AG09309 (cell line): Measurements from ENCODE around the gene SIGLEC15.

Experiments used
- DNase-seq: peaks from one replicate; pipeline ENCODE4 v3.0.0-alpha.2; 2010; ENCODE audit warnings: low read depth
- H3K4me3 ChIP-seq: 2 replicates; pipeline ENCODE4 v1.5.1; 2011; ENCODE audit warnings: mild to moderate bottlenecking, low read depth, low read length, moderate library complexity; ENCODE audit not compliant: control insufficient read depth
- CTCF ChIP-seq: IDR thresholded peaks from 2 replicates; pipeline ENCODE4 v1.5.1; 2011; ENCODE audit warnings: mild to moderate bottlenecking, low read depth, low read length, inconsistent platforms; ENCODE audit not compliant: insufficient read depth, control insufficient read depth; ENCODE audit errors: missing control alignments

Gene SIGLEC15

DNA sequence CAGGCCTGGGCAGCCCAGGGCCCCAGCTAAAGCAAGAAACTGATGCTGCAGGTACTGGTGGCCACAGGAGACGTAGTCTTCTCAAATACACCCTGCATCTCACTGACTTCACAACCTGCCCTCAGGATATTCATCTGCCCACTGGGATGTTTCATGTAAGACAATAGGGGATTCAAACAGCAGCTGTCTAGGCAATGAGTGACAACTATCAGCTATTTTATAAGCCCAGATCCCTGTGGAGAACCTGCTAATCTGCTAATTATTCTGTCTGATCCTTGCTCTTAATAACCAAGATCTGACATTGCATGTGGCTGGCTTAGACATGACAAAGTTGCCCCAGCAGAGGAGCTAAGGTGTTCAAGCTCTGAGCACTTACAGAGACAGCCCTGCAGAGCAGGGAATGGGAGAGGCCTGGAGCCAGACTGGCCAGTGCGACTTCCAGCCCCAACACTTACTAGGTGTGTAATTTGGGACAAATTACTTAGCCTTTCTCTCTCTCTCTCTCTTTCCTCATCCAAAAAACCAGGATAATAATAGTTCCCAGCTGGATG is 28.6 kb downstream of the SIGLEC15 start:
- no peak overlapping the region for H3K4me3 ChIP-seq
- DNase-seq: no peak
- no peak for TF ChIP-seq CTCF

DNA sequence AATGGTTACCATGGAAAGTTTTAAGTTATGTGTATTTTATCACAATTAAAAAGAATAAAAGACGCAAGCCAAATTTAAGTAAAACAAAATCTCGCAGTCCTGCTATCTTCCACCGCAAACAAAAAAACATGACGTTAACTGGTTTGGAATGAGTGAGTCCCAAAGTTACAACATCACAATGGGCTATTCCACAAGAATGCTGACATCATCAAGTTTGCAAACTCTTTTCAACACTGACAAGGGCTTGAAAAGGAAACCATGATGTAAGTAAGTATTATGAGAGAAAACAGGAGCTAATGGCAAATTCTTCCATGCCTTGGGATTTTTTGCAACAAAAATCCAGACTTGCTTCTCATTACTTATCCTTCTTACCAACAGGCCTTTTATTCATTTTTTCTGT is 31.1 kb downstream of the SIGLEC15 start:
- H3K4me3 ChIP-seq: no peak overlapping the region
- DNase-seq: peak; percentile 82
- TF ChIP-seq CTCF: no peak

- DNase-seq: no peak
Measured at GRCh38 chr18:45859334-45859733, 33.9 kb downstream of the SIGLEC15 start.

GRCh38 chr18:45860492-45860891 is 35.0 kb downstream of the SIGLEC15 start:
- no peak for TF ChIP-seq CTCF
- H3K4me3 ChIP-seq: no peak overlapping the region
- no peak for DNase-seq

More at GRCh38 chr18:45859334-45859733, 33.9 kb downstream of the SIGLEC15 start:
- H3K4me3 ChIP-seq: no peak overlapping the region
- TF ChIP-seq CTCF: no peak

DNA sequence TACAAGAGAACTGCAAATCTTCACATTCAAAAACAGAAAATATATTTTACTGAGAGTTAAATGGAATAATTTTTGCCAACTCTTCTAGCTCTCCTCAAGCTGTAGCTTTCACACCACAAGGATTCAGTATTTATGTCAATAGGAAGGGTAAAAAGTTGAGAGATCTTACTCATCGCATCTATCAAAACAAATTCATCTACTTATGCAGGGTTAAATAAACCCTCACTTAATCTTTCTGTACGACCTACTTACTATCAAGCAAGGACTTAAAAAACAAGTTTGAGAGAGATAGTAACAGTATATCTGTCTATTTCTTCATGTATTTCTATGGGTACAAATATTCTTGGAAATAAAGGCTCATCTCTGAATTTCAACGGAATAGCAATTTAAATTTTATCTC is 35.5 kb downstream of the SIGLEC15 start:
- DNase-seq: no peak
- no peak overlapping the region for H3K4me3 ChIP-seq
- no peak for TF ChIP-seq CTCF

DNA sequence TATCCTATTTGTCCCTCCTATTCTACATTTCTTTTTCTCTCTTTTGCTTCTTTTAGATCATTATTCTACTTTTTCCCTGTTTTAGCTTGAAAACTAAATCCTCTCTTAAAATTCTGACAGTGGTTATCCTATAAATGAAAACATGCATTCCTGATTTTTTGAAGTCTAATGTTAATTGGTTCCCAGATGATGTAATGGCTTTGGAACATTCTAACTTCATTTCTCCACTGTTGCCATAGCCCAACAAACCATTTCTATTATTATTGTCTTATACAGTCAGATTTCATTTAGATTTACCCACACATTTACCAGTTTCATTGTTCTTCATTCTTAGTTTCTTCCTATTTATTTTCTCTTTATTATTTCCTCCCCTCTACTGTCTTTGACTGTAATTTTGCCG is 36.5 kb downstream of the SIGLEC15 start:
- no peak for DNase-seq
- no peak overlapping the region for H3K4me3 ChIP-seq
- no peak for TF ChIP-seq CTCF

GRCh38 chr18:45863469-45863868 is 38.0 kb downstream of the SIGLEC15 start:
- no peak for TF ChIP-seq CTCF
- DNase-seq: no peak

More at GRCh38 chr18:45863469-45863868, 38.0 kb downstream of the SIGLEC15 start:
- H3K4me3 ChIP-seq: no peak overlapping the region
